Upper lobe of left lung (tissue), 4 donors: ENCODE data around the gene RBPJL.

Source experiments
- POLR2A ChIP-seq, 4 donors: fragments of 450-650 bp; IDR thresholded peaks; one replicate each; pipeline ENCODE4 v1.5.1; 2016 to 2017; ENCODE audit warnings: antibody characterized with exemption in 4 of 4, mild to moderate bottlenecking in 2 of 4
- POLR2AphosphoS5 ChIP-seq, 2 donors: sonication (generic); formaldehyde crosslinking; IDR thresholded peaks; one replicate each; pipeline ENCODE4 v1.5.1; 2017; ENCODE audit warnings: antibody characterized with exemption in 2 of 2
- TF ChIP-seq, protein P1 (sequence below), 6 experiments: fragments of 450-650 bp in 4 of 6; fragments of 200-600 bp in 2 of 6; sonication (generic) in 2 of 6; IDR thresholded peaks; one replicate each; pipeline ENCODE4 v1.5.1; 2016 to 2019; ENCODE audit warnings: antibody characterized with exemption in 6 of 6

DNA sequence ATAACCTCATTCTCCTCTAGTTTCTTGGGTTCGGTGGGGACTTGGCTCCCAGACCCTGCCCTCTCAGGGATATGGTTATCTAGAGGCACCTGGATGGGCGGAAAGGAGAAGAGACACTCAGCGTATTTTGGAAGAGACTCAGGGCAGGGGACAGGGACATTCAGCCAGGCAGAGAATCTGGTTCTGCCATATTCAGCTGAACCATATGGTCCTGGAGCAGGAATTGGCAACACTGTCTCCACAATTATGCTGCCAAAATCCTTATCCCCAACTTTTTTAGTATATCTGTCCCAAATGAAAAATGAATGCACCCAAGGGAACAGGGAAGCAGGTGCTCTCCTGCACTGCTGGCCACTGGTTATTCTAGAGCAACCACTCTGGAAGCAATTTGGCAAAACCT is 23.8 kb downstream of the RBPJL start:
- TF ChIP-seq, protein P1, sequence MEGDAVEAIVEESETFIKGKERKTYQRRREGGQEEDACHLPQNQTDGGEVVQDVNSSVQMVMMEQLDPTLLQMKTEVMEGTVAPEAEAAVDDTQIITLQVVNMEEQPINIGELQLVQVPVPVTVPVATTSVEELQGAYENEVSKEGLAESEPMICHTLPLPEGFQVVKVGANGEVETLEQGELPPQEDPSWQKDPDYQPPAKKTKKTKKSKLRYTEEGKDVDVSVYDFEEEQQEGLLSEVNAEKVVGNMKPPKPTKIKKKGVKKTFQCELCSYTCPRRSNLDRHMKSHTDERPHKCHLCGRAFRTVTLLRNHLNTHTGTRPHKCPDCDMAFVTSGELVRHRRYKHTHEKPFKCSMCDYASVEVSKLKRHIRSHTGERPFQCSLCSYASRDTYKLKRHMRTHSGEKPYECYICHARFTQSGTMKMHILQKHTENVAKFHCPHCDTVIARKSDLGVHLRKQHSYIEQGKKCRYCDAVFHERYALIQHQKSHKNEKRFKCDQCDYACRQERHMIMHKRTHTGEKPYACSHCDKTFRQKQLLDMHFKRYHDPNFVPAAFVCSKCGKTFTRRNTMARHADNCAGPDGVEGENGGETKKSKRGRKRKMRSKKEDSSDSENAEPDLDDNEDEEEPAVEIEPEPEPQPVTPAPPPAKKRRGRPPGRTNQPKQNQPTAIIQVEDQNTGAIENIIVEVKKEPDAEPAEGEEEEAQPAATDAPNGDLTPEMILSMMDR (IDR thresholded peaks at IDR 0.05): no peak
- TF ChIP-seq POLR2A (IDR thresholded peaks at IDR 0.05): no peak
- no peak for TF ChIP-seq POLR2AphosphoS5 (IDR thresholded peaks at IDR 0.05)
